ENCODE data around the gene KRTAP22-1. TPM values are rescaled to one million over a fixed set of nuclear protein-coding genes. Genes with fewer than 3 reads are reported as not detected.

KRTAP22-1 gene
- total RNA-seq, 1 experiment from 2014 or later, result not detected

DNA sequence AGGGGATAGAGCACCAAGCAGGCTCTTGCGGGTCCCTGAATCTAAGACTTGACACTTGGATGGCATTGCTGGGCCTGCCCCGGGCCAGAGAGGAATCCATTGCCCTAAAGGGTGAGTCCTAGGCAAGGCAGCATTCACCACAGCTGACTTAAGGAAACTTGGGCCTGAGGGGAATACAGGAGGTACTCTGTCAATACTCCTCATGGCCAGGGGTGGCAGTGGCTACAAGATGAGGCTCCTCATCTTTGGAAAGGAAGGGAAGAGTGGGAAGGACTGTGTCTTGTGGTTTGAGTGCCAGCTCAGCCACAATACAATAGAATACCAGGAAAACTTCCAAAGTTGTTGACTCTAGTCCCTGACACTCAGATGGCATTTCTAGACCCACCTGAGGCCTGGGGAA lies 5.1 kb downstream of the KRTAP22-1 start:
- POLR2A ChIA-PET (ENCODE audit: low non-redundant PET), result no interaction called here
- Histone ChIP-seq H3K4me1 (ENCODE audit: insufficient read depth, low read length, poor library complexity, severe bottlenecking) (no peaks in the 10 kb centered on the region), H3K36me3 (ENCODE audit: insufficient read depth, low read length, poor library complexity, severe bottlenecking) (no peaks in the 10 kb centered on the region), H3K4me3 (ENCODE audit: low read depth, low read length, poor library complexity, severe bottlenecking) (no peak overlapping the region), H3K9me3 (ENCODE audit: low read depth, low read length, poor library complexity, severe bottlenecking) (peaks cover 11% of the 10 kb centered on the region), H3K27ac (ENCODE audit: low read depth, low read length, poor library complexity, severe bottlenecking) (no peak overlapping the region), H3K27me3 (replicated peaks; ENCODE audit: insufficient read depth, low read depth, low read length, poor library complexity) (no peaks in the 10 kb centered on the region)
- intact Hi-C loops (cut with micrococcal nuclease; ENCODE audit: unreplicated experiment), result no loop called here
- CTCF ChIA-PET, result no interaction called here
- no TSS peak for BruUV-seq (replicated peaks)
- DNase-seq (ENCODE audit: low spot score), result no peak
- TF ChIP-seq CTCF (conservative IDR thresholded peaks at IDR 0.05; ENCODE audit: low read depth, low read length) (no peak), EZH2 (IDR thresholded peaks at IDR 0.05; ENCODE audit: borderline replicate concordance, low read depth, low read length, poor library complexity, severe bottlenecking) (no peak)

DNA sequence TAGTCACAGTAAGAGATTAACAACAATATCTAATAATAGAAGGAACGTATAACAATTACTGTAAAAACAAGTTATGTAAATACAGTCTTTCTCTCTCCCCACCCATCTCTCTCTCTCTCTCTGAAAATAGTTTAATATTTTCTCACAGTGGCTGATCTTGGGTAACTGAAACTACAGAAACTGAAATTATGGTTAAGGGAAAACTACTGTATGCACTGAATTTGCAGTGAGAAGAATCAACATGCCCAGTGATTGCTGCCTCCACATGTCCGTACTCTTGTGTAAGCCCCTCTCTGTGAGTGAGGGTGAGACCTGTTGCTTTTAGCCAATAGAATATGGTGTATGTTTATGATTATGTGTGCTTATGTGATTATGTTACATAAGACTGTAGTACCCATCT lies 11.2 kb downstream of the KRTAP22-1 start:
- ChIA-PET POLR2A (ENCODE audit: low non-redundant PET) (no interaction called here), CTCF (no interaction called here)
- H3K4me3 ChIP-seq (ENCODE audit: low read depth, low read length, poor library complexity, severe bottlenecking), result no peak overlapping the region
- H3K9me3 ChIP-seq (ENCODE audit: low read depth, low read length, poor library complexity, severe bottlenecking), result no peaks in the 10 kb centered on the region
- TF ChIP-seq EZH2 (IDR thresholded peaks at IDR 0.05; ENCODE audit: borderline replicate concordance, low read depth, low read length, poor library complexity, severe bottlenecking) (no peak), CTCF (conservative IDR thresholded peaks at IDR 0.05; ENCODE audit: low read depth, low read length) (no peak)
- H3K27ac ChIP-seq (ENCODE audit: low read depth, low read length, poor library complexity, severe bottlenecking), result no peak overlapping the region
- H3K27me3 ChIP-seq (replicated peaks; ENCODE audit: insufficient read depth, low read depth, low read length, poor library complexity), result no peaks in the 10 kb centered on the region
- BruUV-seq (replicated peaks), result no TSS peak
- intact Hi-C loops (cut with micrococcal nuclease; ENCODE audit: unreplicated experiment), result no loop called here
- no peak for DNase-seq (ENCODE audit: low spot score)
- no peaks in the 10 kb centered on the region for H3K36me3 ChIP-seq (ENCODE audit: insufficient read depth, low read length, poor library complexity, severe bottlenecking)
- no peaks in the 10 kb centered on the region for H3K4me1 ChIP-seq (ENCODE audit: insufficient read depth, low read length, poor library complexity, severe bottlenecking)

- no peaks in the 10 kb centered on the region for H3K36me3 ChIP-seq (ENCODE audit: insufficient read depth, low read length, poor library complexity, severe bottlenecking)
- CTCF ChIA-PET, result no interaction called here
Observed at GRCh38 chr21:30613836-30614235, 12.9 kb downstream of the KRTAP22-1 start, which contains the start of gene KRTAP6-1. KRTAP6-1 (minus strand) TSS chr21:30613930; CDS start chr21:30613904, 26 bp downstream.

More at GRCh38 chr21:30613836-30614235, 12.9 kb downstream of the KRTAP22-1 start, which contains the start of gene KRTAP6-1:
- no peak within 1 kb of the TSS for H3K4me3 ChIP-seq (ENCODE audit: low read depth, low read length, poor library complexity, severe bottlenecking)
- H3K4me1 ChIP-seq (ENCODE audit: insufficient read depth, low read length, poor library complexity, severe bottlenecking), result no peaks in the 10 kb centered on the region
- H3K27me3 ChIP-seq (replicated peaks; ENCODE audit: insufficient read depth, low read depth, low read length, poor library complexity), result no peaks in the 10 kb centered on the region
- DNase-seq (ENCODE audit: low spot score), result no peak
- no TSS peak for BruUV-seq (replicated peaks)
- TF ChIP-seq EZH2 (IDR thresholded peaks at IDR 0.05; ENCODE audit: borderline replicate concordance, low read depth, low read length, poor library complexity, severe bottlenecking), result no peak
- no peak for TF ChIP-seq CTCF (conservative IDR thresholded peaks at IDR 0.05; ENCODE audit: low read depth, low read length)
- POLR2A ChIA-PET (ENCODE audit: low non-redundant PET), result interaction anchor here (0.5 kb wide), 1 partner anchor 1667 kb away, joined by 3 read pairs; no protein-coding TSS in a partner anchor
- H3K27ac ChIP-seq (ENCODE audit: low read depth, low read length, poor library complexity, severe bottlenecking), result no peak within 1 kb of the TSS
- no peaks in the 10 kb centered on the region for H3K9me3 ChIP-seq (ENCODE audit: low read depth, low read length, poor library complexity, severe bottlenecking)
- intact Hi-C loops (cut with micrococcal nuclease; ENCODE audit: unreplicated experiment), result no loop called here

Measured in A673 (cell line).